ENCODE measurements around the gene POU5F1. TPM values are rescaled to one million over a fixed set of nuclear protein-coding genes. Genes with fewer than 3 reads are reported as not detected.
A peak's percentile ranks its signal among the peaks of the same experiment; 100 is the strongest.
"Not testable (repeated sequence)": the region's sequence is repeated elsewhere in the genome, so short reads cannot be mapped to it uniquely, and the experiment has no call there.

Gene POU5F1
- total and polyA plus RNA-seq, 7 experiments from 2014 or later = 0.18 to 0.46 TPM; not detected in 5

GRCh38 chr6:31164475-31165063 lies 5.9 kb downstream of the POU5F1 start:
- intact Hi-C loops (cut with micrococcal nuclease); H3K4me1 ChIP-seq (ENCODE audit: control insufficient read depth in 2 of 2, insufficient read depth in 2 of 2, low read length in 2 of 2); H3K27ac ChIP-seq (ENCODE audit: low read depth, low read length); H3K4me3 ChIP-seq (ENCODE audit: low read length); H3K27me3 Mint-ChIP-seq; ATAC-seq; H3K27ac Mint-ChIP-seq; H3K4me3 Mint-ChIP-seq; H3K9me3 Mint-ChIP-seq; POLR2A ChIA-PET; H3K9me3 ChIP-seq (ENCODE audit: control insufficient read depth in 2 of 3, low read length in 3 of 3); H3K27me3 ChIP-seq (ENCODE audit: control insufficient read depth in 2 of 2, insufficient read depth in 2 of 2, low read length in 2 of 2); H3K36me3 ChIP-seq (ENCODE audit: control insufficient read depth in 2 of 3, insufficient read depth in 3 of 3, low read length in 3 of 3); DNase-seq: not testable (repeated sequence)
- H3K36me3 Mint-ChIP-seq = peaks cover 0 to 10% (median 0%) of the 10 kb centered on the region in 5 donors
- CTCF ChIA-PET = interaction anchor here (0.8 kb wide), 1 partner anchor 202 kb away, joined by 6 read pairs; no protein-coding TSS in a partner anchor
- H3K4me1 Mint-ChIP-seq = peaks cover 0 to 41% (median 5%) of the 10 kb centered on the region in 7 donors

GRCh38 chr6:31163922-31164321 lies 6.6 kb downstream of the POU5F1 start:
- peaks cover 8 to 10% of the 10 kb centered on the region in 2 donors for H3K4me1 ChIP-seq (ENCODE audit: control insufficient read depth in 2 of 2, insufficient read depth in 2 of 2, low read length in 2 of 2)
- peak overlapping the region in 1 of 9 donors; percentile 26 for H3K27ac Mint-ChIP-seq
- intact Hi-C loops (cut with micrococcal nuclease) = no loop called here
- ATAC-seq = no peak
- no peak overlapping the region for H3K4me3 Mint-ChIP-seq
- peaks cover 5 to 48% (median 11%) of the 10 kb centered on the region in 7 donors for H3K4me1 Mint-ChIP-seq
- no peak overlapping the region for H3K4me3 ChIP-seq (ENCODE audit: low read length)
- DNase-seq = no peak
- H3K9me3 Mint-ChIP-seq = no peaks in the 10 kb centered on the region
- peaks cover 0 to 10% (median 0%) of the 10 kb centered on the region in 5 donors for H3K36me3 Mint-ChIP-seq
- H3K36me3 ChIP-seq (ENCODE audit: control insufficient read depth in 2 of 3, insufficient read depth in 3 of 3, low read length in 3 of 3) = peaks cover 0 to 5% (median 0%) of the 10 kb centered on the region in 3 experiments
- CTCF ChIA-PET = interaction anchor here (0.8 kb wide), 1 partner anchor 202 kb away, joined by 6 read pairs; no protein-coding TSS in a partner anchor
- no peaks in the 10 kb centered on the region for H3K27me3 Mint-ChIP-seq
- H3K27ac ChIP-seq (ENCODE audit: low read depth, low read length) = no peak overlapping the region
- POLR2A ChIA-PET = interaction anchor here (0.6 kb wide), 1 partner anchor 15 kb away, joined by 3 read pairs; no protein-coding TSS in a partner anchor
- no peaks in the 10 kb centered on the region for H3K27me3 ChIP-seq (ENCODE audit: control insufficient read depth in 2 of 2, insufficient read depth in 2 of 2, low read length in 2 of 2)
- H3K9me3 ChIP-seq (ENCODE audit: control insufficient read depth in 2 of 3, low read length in 3 of 3) = no peaks in the 10 kb centered on the region

DNA sequence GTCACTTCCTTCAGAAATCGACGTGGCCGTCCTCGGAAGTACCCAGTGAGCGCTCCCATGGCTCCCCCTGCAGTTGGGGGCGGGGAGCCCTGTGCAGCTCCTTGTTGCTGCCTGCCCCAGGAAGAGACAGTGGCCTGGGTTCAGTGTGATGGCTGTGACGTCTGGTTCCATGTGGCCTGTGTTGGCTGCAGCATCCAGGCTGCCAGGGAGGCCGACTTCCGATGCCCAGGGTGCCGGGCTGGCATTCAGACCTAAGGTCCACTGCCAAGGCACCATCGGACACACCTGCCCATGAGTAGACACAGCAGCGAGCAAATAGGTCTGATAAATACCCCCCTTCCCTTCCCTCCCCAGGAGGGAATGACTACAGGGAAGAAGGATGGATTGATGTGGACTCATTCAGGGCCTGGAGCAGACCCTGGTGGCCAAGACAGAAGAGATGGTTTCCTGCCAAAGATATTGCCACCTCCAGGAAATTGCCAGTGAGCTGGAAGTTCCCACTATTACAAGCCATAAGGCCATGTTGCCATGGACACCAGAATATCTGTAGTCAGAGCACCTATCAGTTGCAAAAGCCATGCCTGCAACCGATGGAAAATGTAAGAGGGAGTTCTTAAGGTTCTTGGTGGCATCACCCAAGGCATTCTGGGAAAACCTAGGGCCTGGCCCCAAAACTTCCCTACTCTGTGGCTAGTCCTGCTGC lies 7.9 kb downstream of the POU5F1 start:
- peaks cover 12% of the 10 kb centered on the region in 2 donors for H3K4me1 ChIP-seq (ENCODE audit: control insufficient read depth in 2 of 2, insufficient read depth in 2 of 2, low read length in 2 of 2)
- intact Hi-C loops (cut with micrococcal nuclease) = no loop called here
- Mint-ChIP-seq H3K4me3 (no peak overlapping the region), H3K27ac (peak overlapping the region in 1 of 9 donors; percentile 15), H3K36me3 (peaks cover 0 to 10% (median 0%) of the 10 kb centered on the region in 5 donors), H3K27me3 (peaks cover 0 to 2% (median 0%) of the 10 kb centered on the region in 5 donors), H3K4me1 (peaks cover 9 to 55% (median 24%) of the 10 kb centered on the region in 7 donors), H3K9me3 (no peaks in the 10 kb centered on the region)
- no peaks in the 10 kb centered on the region for H3K9me3 ChIP-seq (ENCODE audit: control insufficient read depth in 2 of 3, low read length in 3 of 3)
- ATAC-seq (no peak), DNase-seq (no peak)
- peaks cover 0 to 5% (median 0%) of the 10 kb centered on the region in 3 experiments for H3K36me3 ChIP-seq (ENCODE audit: control insufficient read depth in 2 of 3, insufficient read depth in 3 of 3, low read length in 3 of 3)
- no peak overlapping the region for H3K27ac ChIP-seq (ENCODE audit: low read depth, low read length)
- no peak overlapping the region for H3K4me3 ChIP-seq (ENCODE audit: low read length)
- ChIA-PET POLR2A (no interaction called here), CTCF (no interaction called here)
- H3K27me3 ChIP-seq (ENCODE audit: control insufficient read depth in 2 of 2, insufficient read depth in 2 of 2, low read length in 2 of 2) = no peaks in the 10 kb centered on the region

DNA sequence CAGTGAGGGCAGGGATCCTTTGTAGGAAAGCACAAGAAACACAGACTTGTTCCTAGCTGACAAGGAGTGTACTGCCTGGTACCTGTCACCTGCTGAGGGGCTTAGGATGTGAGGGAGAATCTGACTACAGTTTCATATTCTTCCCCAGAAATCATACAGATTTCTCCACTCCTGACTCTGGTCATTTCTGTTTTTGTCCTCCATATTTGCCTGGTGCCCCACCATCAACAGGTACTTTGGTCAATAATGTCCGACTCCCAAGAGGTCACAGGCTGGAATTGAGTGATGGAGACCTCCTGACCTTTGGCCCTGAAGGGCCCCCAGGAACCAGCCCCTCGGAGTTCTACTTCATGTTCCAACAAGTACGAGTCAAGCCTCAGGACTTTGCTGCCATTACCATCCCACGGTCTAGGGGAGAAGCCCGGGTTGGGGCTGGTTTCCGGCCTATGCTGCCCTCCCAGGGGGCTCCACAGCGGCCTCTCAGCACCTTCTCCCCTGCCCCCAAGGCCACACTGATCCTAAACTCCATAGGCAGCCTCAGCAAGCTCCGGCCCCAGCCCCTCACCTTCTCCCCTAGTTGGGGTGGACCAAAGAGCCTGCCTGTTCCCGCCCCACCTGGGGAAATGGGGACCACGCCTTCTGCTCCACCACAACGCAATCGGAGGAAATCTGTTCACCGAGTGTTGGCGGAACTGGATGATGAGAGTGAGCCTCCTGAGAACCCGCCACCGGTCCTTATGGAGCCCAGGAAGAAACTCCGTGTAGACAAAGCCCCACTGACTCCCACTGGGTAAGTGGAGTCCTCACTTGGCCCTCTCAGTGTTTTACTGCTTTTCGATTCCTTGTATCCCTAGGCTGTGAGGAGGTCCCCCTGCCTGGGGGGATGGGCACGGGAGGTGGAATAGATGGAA lies 9.0 kb downstream of the POU5F1 start:
- ChIA-PET POLR2A (interaction anchor here (0.6 to 1.2 kb wide), 2 partner anchors 13 to 196 kb away, joined by 3 read pairs; no protein-coding TSS in a partner anchor), CTCF (interaction anchor here (2.7 kb wide), 1 partner anchor 205 kb away, joined by 6 read pairs; no protein-coding TSS in a partner anchor)
- Histone ChIP-seq H3K4me1 (ENCODE audit: control insufficient read depth in 2 of 2, insufficient read depth in 2 of 2, low read length in 2 of 2) (peaks cover 12 to 18% of the 10 kb centered on the region in 2 donors), H3K4me3 (ENCODE audit: low read length) (no peak overlapping the region), H3K9me3 (ENCODE audit: control insufficient read depth in 2 of 3, low read length in 3 of 3) (no peaks in the 10 kb centered on the region), H3K36me3 (ENCODE audit: control insufficient read depth in 2 of 3, insufficient read depth in 3 of 3, low read length in 3 of 3) (peaks cover 0 to 5% (median 0%) of the 10 kb centered on the region in 3 experiments), H3K27ac (ENCODE audit: low read depth, low read length) (no peak overlapping the region), H3K27me3 (ENCODE audit: control insufficient read depth in 2 of 2, insufficient read depth in 2 of 2, low read length in 2 of 2) (no peaks in the 10 kb centered on the region)
- no peak overlapping the region for H3K27ac Mint-ChIP-seq
- no peaks in the 10 kb centered on the region for H3K9me3 Mint-ChIP-seq
- intact Hi-C loops (cut with micrococcal nuclease) = no loop called here
- peaks cover 16 to 65% (median 29%) of the 10 kb centered on the region in 7 donors for H3K4me1 Mint-ChIP-seq
- DNase-seq (no peak), ATAC-seq (no peak)
- H3K4me3 Mint-ChIP-seq = peak overlapping the region in 2 of 10 donors; percentile 20 to 52
- H3K27me3 Mint-ChIP-seq = peaks cover 0 to 2% (median 0%) of the 10 kb centered on the region in 5 donors
- peaks cover 0 to 10% (median 0%) of the 10 kb centered on the region in 5 donors for H3K36me3 Mint-ChIP-seq

- peaks cover 0 to 13% (median 0%) of the 10 kb centered on the region in 3 experiments for H3K36me3 ChIP-seq (ENCODE audit: control insufficient read depth in 2 of 3, insufficient read depth in 3 of 3, low read length in 3 of 3)
- DNase-seq (peak in 4 of 9 donors; percentile 19 to 38 (median 30)), ATAC-seq (no peak)
- peak overlapping the region; percentile 82 for H3K27ac ChIP-seq (ENCODE audit: low read depth, low read length)
- Mint-ChIP-seq H3K27me3 (peaks cover 0 to 2% (median 0%) of the 10 kb centered on the region in 5 donors), H3K36me3 (peaks cover 4 to 11% (median 8%) of the 10 kb centered on the region in 5 donors), H3K9me3 (no peaks in the 10 kb centered on the region), H3K4me1 (peaks cover 21 to 65% (median 29%) of the 10 kb centered on the region in 7 donors), H3K27ac (peak overlapping the region; percentile 62 to 96 (median 85)), H3K4me3 (peak overlapping the region; percentile 82 to 97 (median 91))
- H3K27me3 ChIP-seq (ENCODE audit: control insufficient read depth in 2 of 2, insufficient read depth in 2 of 2, low read length in 2 of 2) = no peaks in the 10 kb centered on the region
- no peaks in the 10 kb centered on the region for H3K9me3 ChIP-seq (ENCODE audit: control insufficient read depth in 2 of 3, low read length in 3 of 3)
- ChIA-PET POLR2A (interaction anchor here (0.6 to 3.9 kb wide), 7 partner anchors 10 to 284 kb away, joined by 3 to 26 read pairs (median 6); no protein-coding TSS in a partner anchor), CTCF (interaction anchor here (0.6 to 2.7 kb wide), 3 partner anchors 33 to 584 kb away, joined by 5 to 6 read pairs (median 5); no protein-coding TSS in a partner anchor)
- H3K4me1 ChIP-seq (ENCODE audit: control insufficient read depth in 2 of 2, insufficient read depth in 2 of 2, low read length in 2 of 2) = peaks cover 12 to 18% of the 10 kb centered on the region in 2 donors
- intact Hi-C loops (cut with micrococcal nuclease) = loop anchor here (1.0 to 5.0 kb wide), 15 partner anchors 21 to 1036 kb away; partner anchors contain the start of genes HLA-C (in 2 of the 2), MRPS18B (in 2 of the 2), PPP1R10 (in 2 of the 2) and C6orf136 (in 1 of the 2)
- peak overlapping the region; percentile 82 for H3K4me3 ChIP-seq (ENCODE audit: low read length)
Observed at GRCh38 chr6:31158863-31159855, 11.3 kb downstream of the POU5F1 start.

All from naive thymus-derived CD4-positive, alpha-beta T cell (primary cell).